ENCODE results near the gene STAU1.

The STAU1 gene

DNA sequence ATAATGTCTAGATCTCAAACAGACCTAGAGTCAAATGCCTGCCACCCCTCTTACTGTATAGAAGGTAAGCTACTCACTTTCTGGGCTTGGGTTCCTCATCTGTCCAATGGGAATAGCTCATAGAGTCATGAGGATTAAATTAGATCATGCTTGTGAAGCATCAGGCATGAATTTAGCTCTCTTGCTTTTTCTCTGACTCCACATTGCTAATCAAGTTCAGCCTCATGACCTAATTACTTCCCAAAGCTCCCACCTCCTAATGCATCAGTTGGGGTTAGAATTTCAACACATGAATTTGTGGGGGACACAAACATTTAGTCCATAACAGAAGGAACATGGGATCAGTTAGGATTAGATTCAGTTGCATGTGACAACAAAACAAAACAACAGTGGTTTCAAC lies 26.4 kb upstream of the STAU1 start:
- H3K18ac ChIP-seq (ENCODE audit: low read length), result no peak overlapping the region
- H2AK5ac ChIP-seq (ENCODE audit: low read depth, low read length), result no peak overlapping the region
- no peak overlapping the region for H3K4ac ChIP-seq (ENCODE audit: low read length)
- H2BK12ac ChIP-seq (ENCODE audit: low read length), result no peak overlapping the region
- H3K79me1 ChIP-seq (ENCODE audit: low read depth, low read length), result peaks cover 2% of the 10 kb centered on the region
- H2AFZ ChIP-seq (ENCODE audit: low read length), result no peak overlapping the region
- no peaks in the 10 kb centered on the region for H3K27me3 ChIP-seq (ENCODE audit: control insufficient read depth in 3 of 3, insufficient read depth in 3 of 3, low read depth in 1 of 3, low read length in 3 of 3)
- no peak overlapping the region for H3K4me3 ChIP-seq (ENCODE audit: low read length in 2 of 2)
- no peak for DNase-seq (ENCODE audit: low spot score)
- peaks cover 0 to 2% of the 10 kb centered on the region in 2 donors for H3K4me1 ChIP-seq (ENCODE audit: control insufficient read depth in 2 of 2, insufficient read depth in 1 of 2, low read depth in 1 of 2, low read length in 2 of 2)
- peaks cover 0 to 9% of the 10 kb centered on the region in 2 donors for H3K9me3 ChIP-seq (replicated peaks in 1 of 2; ENCODE audit: control insufficient read depth in 2 of 2, insufficient read depth in 1 of 2, low read depth in 1 of 2, low read length in 2 of 2)
- no peak overlapping the region for H3K23ac ChIP-seq (ENCODE audit: low read depth, low read length, poor library complexity)
- no peak overlapping the region for H4K91ac ChIP-seq (ENCODE audit: low read depth, low read length, poor library complexity)
- H3K36me3 ChIP-seq (replicated peaks in 1 of 2; ENCODE audit: control insufficient read depth in 2 of 2, insufficient read depth in 2 of 2, low read length in 2 of 2), result no peaks in the 10 kb centered on the region
- no peak overlapping the region for H2BK5ac ChIP-seq (ENCODE audit: low read length)
- H3K14ac ChIP-seq (ENCODE audit: low read length), result no peak overlapping the region
- H3K4me2 ChIP-seq (ENCODE audit: insufficient read depth, low read length, poor library complexity, severe bottlenecking), result no peak overlapping the region
- H3K27ac ChIP-seq (replicated peaks; ENCODE audit: low read length), result no peak overlapping the region
- no peak overlapping the region for H2BK120ac ChIP-seq (ENCODE audit: low read depth, low read length)
- no peak overlapping the region for H2BK15ac ChIP-seq (ENCODE audit: low read length)
- H3K9ac ChIP-seq (ENCODE audit: low read depth, low read length, poor library complexity), result no peak overlapping the region
- no peak overlapping the region for H4K8ac ChIP-seq (ENCODE audit: low read depth, low read length)

DNA sequence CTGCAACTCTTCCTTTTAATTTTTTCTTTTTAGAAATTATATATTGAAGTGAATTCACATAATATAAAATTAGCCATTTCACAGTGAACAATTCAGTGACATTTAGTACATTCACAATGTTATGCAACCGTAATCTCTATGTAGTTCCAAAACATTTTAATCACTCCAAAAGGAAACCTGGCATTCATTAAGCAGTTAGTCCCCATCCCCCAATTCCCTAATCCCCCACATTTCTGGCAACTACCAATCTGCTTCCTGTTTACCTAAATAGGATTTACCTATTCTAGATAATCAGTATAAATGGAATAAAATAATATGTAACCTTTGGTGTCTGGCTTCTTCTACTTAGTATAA lies 22.6 kb upstream of the STAU1 start:
- Histone ChIP-seq H3K14ac (ENCODE audit: low read length) (no peak overlapping the region), H2BK5ac (ENCODE audit: low read length) (no peak overlapping the region), H3K27ac (replicated peaks; ENCODE audit: low read length) (no peak overlapping the region), H3K18ac (ENCODE audit: low read length) (no peak overlapping the region), H3K79me1 (ENCODE audit: low read depth, low read length) (peaks cover 1% of the 10 kb centered on the region), H3K4me1 (ENCODE audit: control insufficient read depth in 2 of 2, insufficient read depth in 1 of 2, low read depth in 1 of 2, low read length in 2 of 2) (no peaks in the 10 kb centered on the region), H2BK120ac (ENCODE audit: low read depth, low read length) (no peak overlapping the region), H4K91ac (ENCODE audit: low read depth, low read length, poor library complexity) (no peak overlapping the region), H3K4me2 (ENCODE audit: insufficient read depth, low read length, poor library complexity, severe bottlenecking) (no peak overlapping the region), H3K9ac (ENCODE audit: low read depth, low read length, poor library complexity) (no peak overlapping the region), H3K4me3 (ENCODE audit: low read length in 2 of 2) (no peak overlapping the region), H2AK5ac (ENCODE audit: low read depth, low read length) (no peak overlapping the region), H3K4ac (ENCODE audit: low read length) (no peak overlapping the region), H2AFZ (ENCODE audit: low read length) (no peak overlapping the region), H2BK15ac (ENCODE audit: low read length) (no peak overlapping the region), H4K8ac (ENCODE audit: low read depth, low read length) (no peak overlapping the region), H3K36me3 (replicated peaks in 1 of 2; ENCODE audit: control insufficient read depth in 2 of 2, insufficient read depth in 2 of 2, low read length in 2 of 2) (no peaks in the 10 kb centered on the region), H3K23ac (ENCODE audit: low read depth, low read length, poor library complexity) (no peak overlapping the region), H2BK12ac (ENCODE audit: low read length) (no peak overlapping the region), H3K9me3 (replicated peaks in 1 of 2; ENCODE audit: control insufficient read depth in 2 of 2, insufficient read depth in 1 of 2, low read depth in 1 of 2, low read length in 2 of 2) (peaks cover 0 to 9% of the 10 kb centered on the region in 2 donors), H3K27me3 (ENCODE audit: control insufficient read depth in 3 of 3, insufficient read depth in 3 of 3, low read depth in 1 of 3, low read length in 3 of 3) (no peaks in the 10 kb centered on the region)
- DNase-seq (ENCODE audit: low spot score), result no peak
- WGBS, 2 donors (ENCODE audit: extremely low coverage in 2 of 2, insufficient read length in 2 of 2, insufficient replicate concordance in 1 of 2), result no CpG with 5 or more reads among the region's 1 CpG

DNA sequence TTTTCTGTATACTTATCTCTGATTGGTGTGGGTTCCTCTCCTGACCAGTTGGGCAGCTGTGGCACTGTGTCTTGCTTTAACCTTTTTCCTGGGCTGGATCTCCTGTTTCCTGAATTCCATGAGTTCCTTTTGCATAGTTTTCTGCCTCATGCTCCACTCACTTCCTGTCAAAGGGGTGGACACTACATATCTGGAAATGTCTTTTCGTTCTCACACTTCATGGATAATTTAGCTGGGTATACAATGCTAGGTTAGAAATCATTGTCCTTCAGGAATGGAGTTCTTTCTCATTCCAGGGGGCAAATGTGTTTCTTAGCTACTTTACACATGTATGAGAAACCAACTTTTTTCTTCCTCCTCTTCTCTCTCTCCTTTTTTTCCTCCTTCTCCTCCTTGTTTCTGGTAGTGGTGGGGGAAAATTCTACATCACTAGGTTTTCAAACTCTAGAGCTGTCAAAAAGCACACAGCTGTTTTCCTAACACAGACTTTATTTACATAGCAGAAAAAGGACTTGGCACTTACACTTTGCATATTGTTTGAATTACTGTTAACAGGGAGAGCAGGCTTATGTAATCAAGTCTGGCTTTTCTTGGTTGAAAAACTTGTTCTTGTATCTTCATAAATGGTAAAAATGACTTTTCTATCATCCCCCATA lies 22.1 kb upstream of the STAU1 start:
- H3K4ac ChIP-seq (ENCODE audit: low read length), result no peak overlapping the region
- H3K79me1 ChIP-seq (ENCODE audit: low read depth, low read length), result peaks cover 1% of the 10 kb centered on the region
- H3K4me2 ChIP-seq (ENCODE audit: insufficient read depth, low read length, poor library complexity, severe bottlenecking), result no peak overlapping the region
- H2BK5ac ChIP-seq (ENCODE audit: low read length), result no peak overlapping the region
- H3K23ac ChIP-seq (ENCODE audit: low read depth, low read length, poor library complexity), result no peak overlapping the region
- no peak for DNase-seq (ENCODE audit: low spot score)
- H3K27me3 ChIP-seq (ENCODE audit: control insufficient read depth in 3 of 3, insufficient read depth in 3 of 3, low read depth in 1 of 3, low read length in 3 of 3), result no peaks in the 10 kb centered on the region
- peaks cover 0 to 9% of the 10 kb centered on the region in 2 donors for H3K9me3 ChIP-seq (replicated peaks in 1 of 2; ENCODE audit: control insufficient read depth in 2 of 2, insufficient read depth in 1 of 2, low read depth in 1 of 2, low read length in 2 of 2)
- H2BK12ac ChIP-seq (ENCODE audit: low read length), result no peak overlapping the region
- H3K9ac ChIP-seq (ENCODE audit: low read depth, low read length, poor library complexity), result no peak overlapping the region
- no peaks in the 10 kb centered on the region for H3K36me3 ChIP-seq (replicated peaks in 1 of 2; ENCODE audit: control insufficient read depth in 2 of 2, insufficient read depth in 2 of 2, low read length in 2 of 2)
- H2BK15ac ChIP-seq (ENCODE audit: low read length), result no peak overlapping the region
- H2BK120ac ChIP-seq (ENCODE audit: low read depth, low read length), result no peak overlapping the region
- H3K4me1 ChIP-seq (ENCODE audit: control insufficient read depth in 2 of 2, insufficient read depth in 1 of 2, low read depth in 1 of 2, low read length in 2 of 2), result no peaks in the 10 kb centered on the region
- no peak overlapping the region for H3K14ac ChIP-seq (ENCODE audit: low read length)
- no peak overlapping the region for H3K27ac ChIP-seq (replicated peaks; ENCODE audit: low read length)
- no CpG with 5 or more reads among the region's 1 CpG for WGBS, 2 donors (ENCODE audit: extremely low coverage in 2 of 2, insufficient read length in 2 of 2, insufficient replicate concordance in 1 of 2)
- H4K91ac ChIP-seq (ENCODE audit: low read depth, low read length, poor library complexity), result no peak overlapping the region
- no peak overlapping the region for H3K4me3 ChIP-seq (ENCODE audit: low read length in 2 of 2)
- no peak overlapping the region for H4K8ac ChIP-seq (ENCODE audit: low read depth, low read length)
- H2AFZ ChIP-seq (ENCODE audit: low read length), result no peak overlapping the region
- H2AK5ac ChIP-seq (ENCODE audit: low read depth, low read length), result no peak overlapping the region
- no peak overlapping the region for H3K18ac ChIP-seq (ENCODE audit: low read length)

DNA sequence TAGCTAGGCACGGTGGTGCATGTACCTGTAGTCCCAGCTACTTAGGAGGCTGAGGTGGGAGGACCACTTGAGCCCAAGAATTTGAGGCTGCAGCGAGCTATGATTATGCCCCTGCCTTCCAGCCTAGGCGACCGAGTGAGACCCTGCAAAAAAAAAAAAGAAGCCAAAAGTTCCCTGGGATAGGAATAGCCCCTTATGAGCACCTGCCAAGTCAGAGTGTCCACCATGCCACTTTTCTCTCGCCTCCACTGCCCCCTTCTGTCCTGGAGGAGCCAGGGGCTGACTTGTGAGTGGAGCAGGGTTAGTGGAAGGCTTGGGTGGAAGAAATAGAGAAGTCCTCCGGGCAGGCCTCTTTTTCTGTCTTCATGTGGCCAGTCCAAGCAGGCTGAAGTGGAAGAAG lies 18.9 kb upstream of the STAU1 start:
- H3K4me1 ChIP-seq (ENCODE audit: control insufficient read depth in 2 of 2, insufficient read depth in 1 of 2, low read depth in 1 of 2, low read length in 2 of 2), result no peaks in the 10 kb centered on the region
- no peak overlapping the region for H3K4me2 ChIP-seq (ENCODE audit: insufficient read depth, low read length, poor library complexity, severe bottlenecking)
- no peak overlapping the region for H2BK12ac ChIP-seq (ENCODE audit: low read length)
- peaks cover 0 to 7% of the 10 kb centered on the region in 2 donors for H3K9me3 ChIP-seq (replicated peaks in 1 of 2; ENCODE audit: control insufficient read depth in 2 of 2, insufficient read depth in 1 of 2, low read depth in 1 of 2, low read length in 2 of 2)
- H3K18ac ChIP-seq (ENCODE audit: low read length), result no peak overlapping the region
- no peak overlapping the region for H2AFZ ChIP-seq (ENCODE audit: low read length)
- no peak for DNase-seq (ENCODE audit: low spot score)
- H3K14ac ChIP-seq (ENCODE audit: low read length), result no peak overlapping the region
- no peaks in the 10 kb centered on the region for H3K36me3 ChIP-seq (replicated peaks in 1 of 2; ENCODE audit: control insufficient read depth in 2 of 2, insufficient read depth in 2 of 2, low read length in 2 of 2)
- H2BK120ac ChIP-seq (ENCODE audit: low read depth, low read length), result no peak overlapping the region
- no peak overlapping the region for H2BK15ac ChIP-seq (ENCODE audit: low read length)
- H3K79me1 ChIP-seq (ENCODE audit: low read depth, low read length), result peaks cover 1% of the 10 kb centered on the region
- no peak overlapping the region for H3K27ac ChIP-seq (replicated peaks; ENCODE audit: low read length)
- H3K4ac ChIP-seq (ENCODE audit: low read length), result no peak overlapping the region
- no peak overlapping the region for H4K8ac ChIP-seq (ENCODE audit: low read depth, low read length)
- no peaks in the 10 kb centered on the region for H3K27me3 ChIP-seq (ENCODE audit: control insufficient read depth in 3 of 3, insufficient read depth in 3 of 3, low read depth in 1 of 3, low read length in 3 of 3)
- H3K9ac ChIP-seq (ENCODE audit: low read depth, low read length, poor library complexity), result no peak overlapping the region
- no peak overlapping the region for H2AK5ac ChIP-seq (ENCODE audit: low read depth, low read length)
- H3K23ac ChIP-seq (ENCODE audit: low read depth, low read length, poor library complexity), result no peak overlapping the region
- H3K4me3 ChIP-seq (ENCODE audit: low read length in 2 of 2), result no peak overlapping the region
- H2BK5ac ChIP-seq (ENCODE audit: low read length), result no peak overlapping the region
- H4K91ac ChIP-seq (ENCODE audit: low read depth, low read length, poor library complexity), result no peak overlapping the region
- WGBS, 2 donors (ENCODE audit: extremely low coverage in 2 of 2, insufficient read length in 2 of 2, insufficient replicate concordance in 1 of 2), result no CpG with 5 or more reads among the region's 6 CpGs
